Measurements from ENCODE around the gene CHST6.
"Not testable (repeated sequence)": the region's sequence is repeated elsewhere in the genome, so short reads cannot be mapped to it uniquely, and the experiment has no call there.

CHST6 gene

DNA sequence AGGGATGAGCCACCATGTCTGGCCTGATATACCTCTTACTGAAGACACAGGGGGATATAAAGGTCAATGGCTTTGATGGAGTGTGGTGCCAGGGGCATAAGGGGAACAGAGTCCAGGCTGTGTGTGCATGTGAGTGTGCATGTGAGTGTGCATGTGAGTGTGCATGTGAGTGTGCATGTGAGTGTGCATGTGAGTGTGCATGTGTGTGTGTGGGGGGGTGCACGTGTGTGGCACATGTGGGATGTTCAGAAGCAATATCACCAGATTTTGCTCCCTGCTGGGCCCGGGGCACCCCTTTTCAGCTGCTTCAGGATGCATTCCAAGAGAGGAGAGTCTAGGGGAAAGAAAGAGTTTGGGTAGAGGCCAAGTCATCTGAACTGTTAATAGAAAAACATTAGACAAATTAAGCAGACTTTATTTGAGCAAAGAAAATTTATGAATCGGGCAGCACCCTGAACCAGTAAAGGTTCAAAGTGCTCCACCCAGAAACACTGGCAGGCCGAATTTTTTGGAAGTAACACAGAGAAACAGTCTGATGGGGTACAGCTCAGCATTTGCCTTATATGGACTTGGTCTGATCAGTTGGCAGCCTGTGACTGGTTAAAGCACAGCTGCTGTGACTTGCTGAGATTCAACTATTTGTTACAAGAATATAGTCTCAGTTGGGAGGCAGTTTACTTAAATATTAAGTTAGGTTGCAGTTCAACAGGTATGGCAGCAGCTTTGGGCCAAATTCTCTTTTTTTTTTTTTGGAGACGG, 31.0 kb upstream of the CHST6 start:
- H3K4me3 ChIP-seq (ENCODE audit: low read length) = no peak overlapping the region
- TF ChIP-seq, protein P1, sequence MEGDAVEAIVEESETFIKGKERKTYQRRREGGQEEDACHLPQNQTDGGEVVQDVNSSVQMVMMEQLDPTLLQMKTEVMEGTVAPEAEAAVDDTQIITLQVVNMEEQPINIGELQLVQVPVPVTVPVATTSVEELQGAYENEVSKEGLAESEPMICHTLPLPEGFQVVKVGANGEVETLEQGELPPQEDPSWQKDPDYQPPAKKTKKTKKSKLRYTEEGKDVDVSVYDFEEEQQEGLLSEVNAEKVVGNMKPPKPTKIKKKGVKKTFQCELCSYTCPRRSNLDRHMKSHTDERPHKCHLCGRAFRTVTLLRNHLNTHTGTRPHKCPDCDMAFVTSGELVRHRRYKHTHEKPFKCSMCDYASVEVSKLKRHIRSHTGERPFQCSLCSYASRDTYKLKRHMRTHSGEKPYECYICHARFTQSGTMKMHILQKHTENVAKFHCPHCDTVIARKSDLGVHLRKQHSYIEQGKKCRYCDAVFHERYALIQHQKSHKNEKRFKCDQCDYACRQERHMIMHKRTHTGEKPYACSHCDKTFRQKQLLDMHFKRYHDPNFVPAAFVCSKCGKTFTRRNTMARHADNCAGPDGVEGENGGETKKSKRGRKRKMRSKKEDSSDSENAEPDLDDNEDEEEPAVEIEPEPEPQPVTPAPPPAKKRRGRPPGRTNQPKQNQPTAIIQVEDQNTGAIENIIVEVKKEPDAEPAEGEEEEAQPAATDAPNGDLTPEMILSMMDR (conservative IDR thresholded peaks at IDR 0.05; ENCODE audit: low read depth, low read length) = no peak
- DNase-seq (ENCODE audit: low read depth) = no peak

DNA sequence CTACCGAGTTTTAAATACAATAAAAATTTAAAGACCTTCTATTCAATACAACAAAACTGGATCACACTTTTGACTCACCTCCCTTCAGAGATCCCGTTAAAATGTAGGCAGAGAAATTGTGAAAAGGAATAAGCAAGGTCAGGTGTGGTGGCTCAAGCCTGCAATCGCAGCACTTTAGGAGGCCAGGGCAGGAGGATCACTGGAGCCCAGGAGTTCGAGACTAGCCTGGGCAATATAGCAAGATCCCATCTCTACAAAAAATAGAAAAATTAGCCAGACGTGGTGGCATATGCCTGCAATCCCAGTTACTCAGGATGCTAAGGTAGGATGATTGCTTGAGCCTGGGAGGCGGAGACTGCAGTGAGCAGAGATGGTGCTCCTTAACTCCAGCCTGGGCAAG, 23.9 kb upstream of the CHST6 start:
- TF ChIP-seq, protein P1 (conservative IDR thresholded peaks at IDR 0.05; ENCODE audit: low read depth, low read length) = no peak
- no peak for DNase-seq (ENCODE audit: low read depth)

DNA sequence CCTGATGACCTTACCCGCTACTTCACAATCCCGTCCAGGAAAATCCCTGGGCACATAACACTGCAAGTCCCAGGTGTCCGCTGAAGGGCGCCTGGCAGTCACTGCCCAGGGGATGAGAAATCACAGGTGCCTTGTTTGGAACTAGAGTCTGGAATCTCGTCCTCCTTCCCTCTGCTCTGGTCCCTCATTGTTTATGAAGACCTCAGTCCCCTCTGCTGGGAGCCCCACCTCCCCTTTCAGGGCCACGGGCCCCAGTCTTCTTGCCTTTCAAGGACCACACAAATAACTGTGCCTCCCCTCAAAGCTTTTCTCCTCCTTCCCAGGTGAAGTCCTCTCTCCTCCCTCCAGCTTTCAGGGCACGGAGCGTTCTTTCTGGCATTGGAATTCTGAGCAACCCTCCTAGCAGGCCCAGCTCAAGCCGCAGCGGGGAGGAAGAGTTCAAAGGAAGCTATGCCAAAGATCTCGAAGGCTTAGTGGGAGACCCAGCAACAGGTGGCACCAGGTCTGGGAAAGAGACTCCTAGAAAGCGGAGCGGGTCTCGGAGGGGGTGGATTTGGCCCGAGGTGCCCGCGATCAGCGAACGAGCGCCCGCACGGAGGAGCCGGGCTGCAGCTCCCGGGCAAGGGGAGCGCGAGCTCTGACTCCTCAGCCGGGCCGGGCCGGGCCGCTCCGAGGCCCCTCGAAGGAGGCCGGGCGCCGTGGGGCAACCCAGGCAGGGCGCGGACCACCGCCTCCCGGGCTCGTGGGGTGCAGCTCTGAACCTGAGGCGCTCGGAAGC, 21.1 kb upstream of the CHST6 start:
- not testable (repeated sequence) for DNase-seq (ENCODE audit: low read depth)
- H3K4me3 ChIP-seq (ENCODE audit: low read length) = peak overlapping the region; percentile 76

More for the DNA sequence above, 23.9 kb upstream of the CHST6 start:
- no peak overlapping the region for H3K4me3 ChIP-seq (ENCODE audit: low read length)

DNA sequence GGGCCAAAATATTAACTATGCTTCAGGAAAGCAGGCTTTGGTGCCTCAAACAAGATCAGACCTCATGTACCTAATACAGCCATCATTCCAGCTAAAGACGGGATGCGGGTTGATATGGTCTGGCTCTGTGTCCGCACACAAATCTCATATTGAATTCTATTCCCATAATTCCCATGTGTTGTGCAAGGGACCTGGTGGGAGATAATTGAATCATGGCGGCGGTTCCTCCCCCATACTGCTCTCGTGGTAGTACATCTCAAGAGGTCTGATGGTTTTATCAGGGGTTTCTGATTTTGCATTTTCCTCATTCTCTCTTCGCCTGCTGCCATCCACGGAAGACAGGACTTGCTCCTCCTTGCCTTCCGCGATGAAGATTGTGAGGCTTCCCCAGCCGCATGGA, 19.1 kb upstream of the CHST6 start:
- H3K4me3 ChIP-seq (ENCODE audit: low read length) = no peak overlapping the region
- no peak for DNase-seq (ENCODE audit: low read depth)
- TF ChIP-seq, protein P1 (conservative IDR thresholded peaks at IDR 0.05; ENCODE audit: low read depth, low read length) = no peak

DNA sequence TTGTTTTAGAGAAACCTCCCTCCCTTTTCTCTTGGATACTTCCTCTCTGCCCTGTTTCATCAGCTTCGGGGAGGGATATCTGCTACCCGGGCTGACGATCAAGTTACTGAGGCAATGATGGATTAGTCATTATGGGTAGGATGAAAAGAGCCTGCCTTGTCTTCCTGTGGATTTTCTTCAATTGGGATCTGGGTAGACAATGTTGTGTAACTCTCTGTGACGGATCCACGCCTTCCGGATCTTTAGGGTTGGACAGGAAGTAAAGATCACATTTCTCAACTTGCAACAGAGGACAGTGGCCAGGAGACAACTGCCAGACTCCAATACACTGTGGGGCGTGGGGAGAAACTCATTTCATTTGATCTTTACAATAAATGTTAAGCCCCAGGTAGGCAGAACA, 11.3 kb upstream of the CHST6 start:
- DNase-seq (ENCODE audit: low read depth) = no peak
- no peak overlapping the region for H3K4me3 ChIP-seq (ENCODE audit: low read length)
- TF ChIP-seq, protein P1 (conservative IDR thresholded peaks at IDR 0.05; ENCODE audit: low read depth, low read length) = no peak

DNA sequence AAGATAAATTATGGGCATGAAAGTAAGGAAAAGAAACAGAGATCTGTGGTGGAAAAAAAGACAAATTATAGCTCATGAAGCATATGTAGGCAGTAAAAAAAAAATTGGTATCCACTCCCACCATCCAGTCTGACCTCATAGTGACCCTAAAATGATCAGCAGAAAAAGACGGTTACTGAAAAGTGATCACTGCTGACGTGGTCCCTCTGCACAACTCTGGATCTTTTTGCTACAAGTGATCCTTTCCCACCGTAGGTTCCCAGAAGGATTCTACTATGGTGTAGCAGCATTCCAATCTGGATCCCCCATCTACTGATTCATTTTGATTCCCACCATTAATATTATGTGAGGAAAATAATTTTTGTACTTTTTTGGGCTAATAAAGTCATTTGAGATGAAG, 10.9 kb upstream of the CHST6 start:
- H3K4me3 ChIP-seq (ENCODE audit: low read length) = no peak overlapping the region
- DNase-seq (ENCODE audit: low read depth) = no peak
- TF ChIP-seq, protein P1 (conservative IDR thresholded peaks at IDR 0.05; ENCODE audit: low read depth, low read length) = no peak

DNA sequence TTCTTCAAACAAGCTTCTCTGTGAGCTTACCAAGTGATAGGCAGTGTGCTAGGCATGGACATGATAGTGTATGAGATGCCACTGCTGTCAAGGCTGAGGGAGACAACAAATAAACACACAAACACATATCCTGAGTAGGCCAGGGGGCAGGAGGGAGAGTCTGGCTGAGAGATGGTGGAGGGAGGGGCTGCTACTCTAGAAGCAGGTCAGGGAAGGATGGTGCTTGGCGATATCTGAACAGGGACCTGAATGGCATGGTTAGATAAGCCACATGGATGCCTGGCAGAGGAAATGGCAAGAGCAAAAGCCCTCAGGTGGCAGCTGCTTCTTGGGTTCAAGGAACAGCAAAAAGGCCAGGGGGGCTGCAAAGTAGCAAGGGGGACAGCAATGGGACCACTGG, 8.6 kb upstream of the CHST6 start:
- no peak for DNase-seq (ENCODE audit: low read depth)
- no peak overlapping the region for H3K4me3 ChIP-seq (ENCODE audit: low read length)
- TF ChIP-seq, protein P1 (conservative IDR thresholded peaks at IDR 0.05; ENCODE audit: low read depth, low read length) = no peak

Measured in retinal pigment epithelial cell (primary cell).